ENCODE results near the gene MDK. TPM values are rescaled to one million over a fixed set of nuclear protein-coding genes. Genes with fewer than 3 reads are reported as not detected.

MDK gene
- total RNA-seq, 5 donors from 2014 or later (not counting 1 experiment from before 2014, with no cell fraction given): 5.8 to 8.6 (median 8.3) TPM

DNA sequence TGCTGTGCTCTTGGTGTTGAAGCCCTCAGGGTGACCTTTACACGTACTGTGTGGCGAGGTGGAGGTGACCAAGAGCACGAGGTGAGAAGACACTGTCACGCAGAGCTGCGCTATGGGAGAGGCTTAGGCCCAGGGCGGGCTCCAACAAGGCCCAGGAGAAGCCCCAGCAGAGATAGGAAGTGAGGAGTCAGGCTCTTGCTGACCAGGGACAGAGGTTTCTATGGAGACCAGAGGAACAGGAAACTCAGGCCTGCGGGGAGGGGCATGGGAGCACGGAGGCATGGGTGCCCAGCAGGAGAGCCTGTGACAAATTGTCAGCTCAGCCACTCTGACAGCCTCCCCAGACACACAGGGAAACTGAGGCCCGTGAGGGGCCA, 18.4 kb upstream of the MDK start:
- Mint-ChIP-seq H3K27me3 (no peaks in the 10 kb centered on the region), H3K36me3 (no peaks in the 10 kb centered on the region), H3K4me1 (peaks cover 57 to 78% (median 70%) of the 10 kb centered on the region in 3 donors), H3K27ac (peak overlapping the region; percentile 91 to 94), H3K4me3 (peak overlapping the region in 2 of 3 donors; percentile 82 to 90), H3K9me3 (no peaks in the 10 kb centered on the region)
- H3K9me3 ChIP-seq: no peaks in the 10 kb centered on the region
- DNase-seq (peak in 1 of 35 experiments; percentile 23), ATAC-seq (replicated peaks in 1 of 4) (no peak)
- no peaks in the 10 kb centered on the region for H3K27me3 ChIP-seq (replicated peaks in 1 of 2; ENCODE audit: control insufficient read depth in 2 of 2, extremely low read depth in 1 of 2, insufficient read depth in 2 of 2, low read length in 1 of 2)
- H3K4me3 ChIP-seq (ENCODE audit: control insufficient read depth in 1 of 2, extremely low read depth in 1 of 2, low read length in 1 of 2): no peak overlapping the region
- POLR2A ChIA-PET: no interaction called here
- peaks cover 19 to 79% of the 10 kb centered on the region in 2 experiments for H3K4me1 ChIP-seq (ENCODE audit: control insufficient read depth in 1 of 2, extremely low read depth in 1 of 2, insufficient read depth in 2 of 2, low read length in 2 of 2)
- H3K36me3 ChIP-seq (ENCODE audit: control insufficient read depth in 2 of 2, extremely low read depth in 1 of 2, insufficient read depth in 1 of 2, low read length in 1 of 2): peaks cover 3 to 52% of the 10 kb centered on the region in 2 donors
- H3K27ac ChIP-seq (ENCODE audit: low read length): peak overlapping the region; percentile 38
- CTCF ChIA-PET: interaction anchor here (0.8 to 1.4 kb wide), 2 partner anchors 11 to 120 kb away, joined by 3 to 5 read pairs; no protein-coding TSS in a partner anchor
- 62% methylated on average over 8 of the region's 9 CpGs for WGBS (ENCODE audit: insufficient coverage)

- Histone ChIP-seq H3K36me3 (ENCODE audit: control insufficient read depth in 2 of 2, extremely low read depth in 1 of 2, insufficient read depth in 1 of 2, low read length in 1 of 2) (peaks cover 3 to 58% of the 10 kb centered on the region in 2 donors), H3K27me3 (replicated peaks in 1 of 2; ENCODE audit: control insufficient read depth in 2 of 2, extremely low read depth in 1 of 2, insufficient read depth in 2 of 2, low read length in 1 of 2) (no peaks in the 10 kb centered on the region), H3K9me3 (no peaks in the 10 kb centered on the region), H3K4me1 (ENCODE audit: control insufficient read depth in 1 of 2, extremely low read depth in 1 of 2, insufficient read depth in 2 of 2, low read length in 2 of 2) (peaks cover 19 to 79% of the 10 kb centered on the region in 2 experiments), H3K4me3 (ENCODE audit: control insufficient read depth in 1 of 2, extremely low read depth in 1 of 2, low read length in 1 of 2) (no peak overlapping the region), H3K27ac (ENCODE audit: low read length) (peak overlapping the region; percentile 38)
- Mint-ChIP-seq H3K4me1 (peaks cover 61 to 78% (median 68%) of the 10 kb centered on the region in 3 donors), H3K36me3 (peaks cover 4% of the 10 kb centered on the region), H3K9me3 (no peaks in the 10 kb centered on the region), H3K4me3 (no peak overlapping the region), H3K27ac (peak overlapping the region in 1 of 2 donors; percentile 87), H3K27me3 (no peaks in the 10 kb centered on the region)
- DNase-seq (no peak), ATAC-seq (replicated peaks in 1 of 4) (no peak)
- POLR2A ChIA-PET: interaction anchor here in 1 of 2 donors (0.6 kb wide), 1 partner anchor 130 kb away, joined by 3 read pairs; no protein-coding TSS in a partner anchor
- CTCF ChIA-PET: interaction anchor here in 1 of 2 donors (1.4 kb wide), 1 partner anchor 11 kb away, joined by 5 read pairs; no protein-coding TSS in a partner anchor
- WGBS (ENCODE audit: insufficient coverage): 84% methylated on average over 18 of the region's 21 CpGs
Observed at GRCh38 chr11:46363455-46364005, 17.9 kb upstream of the MDK start.

- Histone ChIP-seq H3K27me3 (replicated peaks in 1 of 2; ENCODE audit: control insufficient read depth in 2 of 2, extremely low read depth in 1 of 2, insufficient read depth in 2 of 2, low read length in 1 of 2) (no peaks in the 10 kb centered on the region), H3K9me3 (no peaks in the 10 kb centered on the region), H3K36me3 (ENCODE audit: control insufficient read depth in 2 of 2, extremely low read depth in 1 of 2, insufficient read depth in 1 of 2, low read length in 1 of 2) (peaks cover 3 to 63% of the 10 kb centered on the region in 2 donors), H3K4me1 (ENCODE audit: control insufficient read depth in 1 of 2, extremely low read depth in 1 of 2, insufficient read depth in 2 of 2, low read length in 2 of 2) (peaks cover 19 to 80% of the 10 kb centered on the region in 2 experiments), H3K4me3 (ENCODE audit: control insufficient read depth in 1 of 2, extremely low read depth in 1 of 2, low read length in 1 of 2) (no peak overlapping the region), H3K27ac (ENCODE audit: low read length) (no peak overlapping the region)
- CTCF ChIA-PET: interaction anchor here in 1 of 2 donors (1.4 kb wide), 1 partner anchor 12 kb away, joined by 5 read pairs; no protein-coding TSS in a partner anchor
- Mint-ChIP-seq H3K36me3 (peaks cover 6% of the 10 kb centered on the region), H3K27ac (peak overlapping the region; percentile 57 to 87), H3K4me1 (peaks cover 65 to 76% (median 65%) of the 10 kb centered on the region in 3 donors), H3K9me3 (no peaks in the 10 kb centered on the region), H3K27me3 (no peaks in the 10 kb centered on the region), H3K4me3 (peak overlapping the region in 1 of 3 donors; percentile 9)
- WGBS (ENCODE audit: insufficient coverage): 100% methylated on average over 3 of the region's 9 CpGs
- ATAC-seq (replicated peaks in 1 of 4) (no peak), DNase-seq (no peak)
- POLR2A ChIA-PET: interaction anchor here in 1 of 2 donors (0.6 kb wide), 1 partner anchor 131 kb away, joined by 3 read pairs; no protein-coding TSS in a partner anchor
Observed at GRCh38 chr11:46364056-46364455, 17.4 kb upstream of the MDK start.

- POLR2A ChIA-PET: no interaction called here
- peaks cover 71 to 78% (median 71%) of the 10 kb centered on the region in 3 donors for H3K4me1 Mint-ChIP-seq
- WGBS (ENCODE audit: insufficient coverage): 85% methylated on average over 2 of the region's 3 CpGs
- H3K4me3 ChIP-seq (ENCODE audit: control insufficient read depth in 1 of 2, extremely low read depth in 1 of 2, low read length in 1 of 2): no peak overlapping the region
- H3K27ac ChIP-seq (ENCODE audit: low read length): no peak overlapping the region
- ATAC-seq (replicated peaks in 1 of 4): no peak
- H3K36me3 ChIP-seq (ENCODE audit: control insufficient read depth in 2 of 2, extremely low read depth in 1 of 2, insufficient read depth in 1 of 2, low read length in 1 of 2): peaks cover 3 to 70% of the 10 kb centered on the region in 2 donors
- H3K9me3 Mint-ChIP-seq: no peaks in the 10 kb centered on the region
- peak overlapping the region; percentile 57 to 87 for H3K27ac Mint-ChIP-seq
- H3K27me3 Mint-ChIP-seq: no peaks in the 10 kb centered on the region
- H3K4me3 Mint-ChIP-seq: no peak overlapping the region
- peaks cover 9% of the 10 kb centered on the region for H3K36me3 Mint-ChIP-seq
- H3K27me3 ChIP-seq (replicated peaks in 1 of 2; ENCODE audit: control insufficient read depth in 2 of 2, extremely low read depth in 1 of 2, insufficient read depth in 2 of 2, low read length in 1 of 2): no peaks in the 10 kb centered on the region
- DNase-seq: no peak
- CTCF ChIA-PET: interaction anchor here (1.4 to 2.9 kb wide), 2 partner anchors 12 to 16 kb away, joined by 4 to 12 read pairs; no protein-coding TSS in a partner anchor
- H3K9me3 ChIP-seq: no peaks in the 10 kb centered on the region
- peaks cover 19 to 83% of the 10 kb centered on the region in 2 experiments for H3K4me1 ChIP-seq (ENCODE audit: control insufficient read depth in 1 of 2, extremely low read depth in 1 of 2, insufficient read depth in 2 of 2, low read length in 2 of 2)
Observed at GRCh38 chr11:46364791-46365190, 16.7 kb upstream of the MDK start.

GRCh38 chr11:46366260-46366659, 15.2 kb upstream of the MDK start:
- WGBS (ENCODE audit: insufficient coverage): 92% methylated on average over 10 of the region's 22 CpGs
- no peak for ATAC-seq (replicated peaks in 1 of 4)
- no peak overlapping the region for H3K4me3 Mint-ChIP-seq

GRCh38 chr11:46366661-46367161, 14.8 kb upstream of the MDK start:
- peak in 1 of 4 experiments; percentile 6 for ATAC-seq (replicated peaks in 1 of 4)
- H3K27me3 ChIP-seq (replicated peaks in 1 of 2; ENCODE audit: control insufficient read depth in 2 of 2, extremely low read depth in 1 of 2, insufficient read depth in 2 of 2, low read length in 1 of 2): no peaks in the 10 kb centered on the region
- no peaks in the 10 kb centered on the region for H3K9me3 ChIP-seq
- 95% methylated on average over 29 of the region's 31 CpGs for WGBS (ENCODE audit: insufficient coverage)
- H3K4me1 ChIP-seq (ENCODE audit: control insufficient read depth in 1 of 2, extremely low read depth in 1 of 2, insufficient read depth in 2 of 2, low read length in 2 of 2): peaks cover 13 to 70% of the 10 kb centered on the region in 2 experiments
- DNase-seq: no peak
- H3K36me3 Mint-ChIP-seq: peaks cover 12% of the 10 kb centered on the region
- H3K4me1 Mint-ChIP-seq: peaks cover 51 to 62% (median 58%) of the 10 kb centered on the region in 3 donors
- H3K4me3 Mint-ChIP-seq: no peak overlapping the region
- peak overlapping the region; percentile 23 for H3K27ac ChIP-seq (ENCODE audit: low read length)
- no peak overlapping the region for H3K4me3 ChIP-seq (ENCODE audit: control insufficient read depth in 1 of 2, extremely low read depth in 1 of 2, low read length in 1 of 2)
- H3K9me3 Mint-ChIP-seq: no peaks in the 10 kb centered on the region
- ChIA-PET POLR2A (interaction anchor here in 1 of 2 donors (0.6 kb wide), 1 partner anchor 227 kb away, joined by 8 read pairs; the partner anchor contains the start of gene AMBRA1), CTCF (interaction anchor here (0.5 to 2.9 kb wide), 7 partner anchors 13 to 1801 kb away, joined by 3 to 12 read pairs (median 4); no protein-coding TSS in a partner anchor)
- no peak overlapping the region for H3K27ac Mint-ChIP-seq
- peaks cover 18 to 87% of the 10 kb centered on the region in 2 donors for H3K36me3 ChIP-seq (ENCODE audit: control insufficient read depth in 2 of 2, extremely low read depth in 1 of 2, insufficient read depth in 1 of 2, low read length in 1 of 2)
- H3K27me3 Mint-ChIP-seq: no peaks in the 10 kb centered on the region

More at GRCh38 chr11:46366260-46366659, 15.2 kb upstream of the MDK start:
- CTCF ChIA-PET: interaction anchor here (0.5 to 2.9 kb wide), 6 partner anchors 13 to 759 kb away, joined by 3 to 12 read pairs (median 4); no protein-coding TSS in a partner anchor
- Mint-ChIP-seq H3K9me3 (no peaks in the 10 kb centered on the region), H3K27me3 (no peaks in the 10 kb centered on the region), H3K36me3 (peaks cover 12% of the 10 kb centered on the region), H3K27ac (peak overlapping the region in 1 of 2 donors; percentile 87), H3K4me1 (peaks cover 56 to 66% (median 61%) of the 10 kb centered on the region in 3 donors)
- no peak overlapping the region for H3K4me3 ChIP-seq (ENCODE audit: control insufficient read depth in 1 of 2, extremely low read depth in 1 of 2, low read length in 1 of 2)
- no peak for DNase-seq
- no peaks in the 10 kb centered on the region for H3K27me3 ChIP-seq (replicated peaks in 1 of 2; ENCODE audit: control insufficient read depth in 2 of 2, extremely low read depth in 1 of 2, insufficient read depth in 2 of 2, low read length in 1 of 2)
- POLR2A ChIA-PET: no interaction called here
- H3K27ac ChIP-seq (ENCODE audit: low read length): no peak overlapping the region
- no peaks in the 10 kb centered on the region for H3K9me3 ChIP-seq
- peaks cover 13 to 82% of the 10 kb centered on the region in 2 donors for H3K36me3 ChIP-seq (ENCODE audit: control insufficient read depth in 2 of 2, extremely low read depth in 1 of 2, insufficient read depth in 1 of 2, low read length in 1 of 2)
- peaks cover 15 to 74% of the 10 kb centered on the region in 2 experiments for H3K4me1 ChIP-seq (ENCODE audit: control insufficient read depth in 1 of 2, extremely low read depth in 1 of 2, insufficient read depth in 2 of 2, low read length in 2 of 2)
